SK-N-SH (cell line): ENCODE data around the gene NEK6.

Experiments used
- EP300 ChIP-seq, 2 experiments: IDR thresholded peaks; 2 replicates each; pipeline versions ENCODE4 v1.4.0 to v1.6.1; 2012; ENCODE audit warnings: borderline replicate concordance in 1 of 2, low read depth in 1 of 2, low read length in 1 of 2
- FOXJ3 ChIP-seq: sonication (generic); formaldehyde crosslinking; IDR thresholded peaks from 2 replicates; pipeline ENCODE4 v1.5.1; 2020; ENCODE audit warnings: mild to moderate bottlenecking, missing genetic modification reagents
- MXI1 ChIP-seq: IDR thresholded peaks from 2 replicates; pipeline ENCODE4 v1.6.1; 2012; ENCODE audit warnings: mild to moderate bottlenecking, low read depth, low read length, improper control_type of control experiment
- POLR2AphosphoS5 ChIP-seq: IDR thresholded peaks from 2 replicates; pipeline ENCODE4 v1.6.1; 2012; ENCODE audit warnings: low read depth, low read length
- TAF1 ChIP-seq: IDR thresholded peaks from 2 replicates; pipeline ENCODE4 v1.6.1; 2012; ENCODE audit warnings: low read depth, mild to moderate bottlenecking, low read length, moderate library complexity, borderline replicate concordance
- TF ChIP-seq, protein P1 (sequence below): fragments of 200-600 bp; sonication (generic); IDR thresholded peaks from 2 replicates; pipeline ENCODE4 v1.6.1; 2017; ENCODE audit warnings: antibody characterized with exemption, mild to moderate bottlenecking, moderate library complexity
- TF ChIP-seq, protein P2 (sequence below): IDR thresholded peaks from 2 replicates; pipeline ENCODE4 v1.4.0; 2012; ENCODE audit warnings: low read depth

DNA sequence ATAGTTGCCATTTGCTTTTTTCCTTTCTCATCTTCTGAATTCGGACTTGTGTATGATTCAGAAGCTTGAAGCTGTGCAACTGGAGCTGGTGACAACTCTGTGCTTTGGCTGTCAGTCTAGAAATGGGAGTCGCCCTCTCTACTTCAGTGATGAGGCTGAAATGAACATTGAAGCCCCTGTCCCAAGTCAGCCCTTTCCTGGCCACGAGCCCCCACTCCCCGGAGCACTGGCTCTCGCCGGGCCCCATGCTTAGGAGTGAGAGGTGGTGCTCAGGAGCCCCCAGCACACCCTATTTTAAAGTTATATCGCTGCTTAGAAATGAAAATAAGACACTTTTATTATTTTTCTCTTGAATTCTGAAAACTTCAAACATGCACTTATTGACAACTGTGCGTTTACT is 91.5 kb downstream of the NEK6 start:
- TF ChIP-seq POLR2AphosphoS5, result no peak
- TF ChIP-seq, protein P1, sequence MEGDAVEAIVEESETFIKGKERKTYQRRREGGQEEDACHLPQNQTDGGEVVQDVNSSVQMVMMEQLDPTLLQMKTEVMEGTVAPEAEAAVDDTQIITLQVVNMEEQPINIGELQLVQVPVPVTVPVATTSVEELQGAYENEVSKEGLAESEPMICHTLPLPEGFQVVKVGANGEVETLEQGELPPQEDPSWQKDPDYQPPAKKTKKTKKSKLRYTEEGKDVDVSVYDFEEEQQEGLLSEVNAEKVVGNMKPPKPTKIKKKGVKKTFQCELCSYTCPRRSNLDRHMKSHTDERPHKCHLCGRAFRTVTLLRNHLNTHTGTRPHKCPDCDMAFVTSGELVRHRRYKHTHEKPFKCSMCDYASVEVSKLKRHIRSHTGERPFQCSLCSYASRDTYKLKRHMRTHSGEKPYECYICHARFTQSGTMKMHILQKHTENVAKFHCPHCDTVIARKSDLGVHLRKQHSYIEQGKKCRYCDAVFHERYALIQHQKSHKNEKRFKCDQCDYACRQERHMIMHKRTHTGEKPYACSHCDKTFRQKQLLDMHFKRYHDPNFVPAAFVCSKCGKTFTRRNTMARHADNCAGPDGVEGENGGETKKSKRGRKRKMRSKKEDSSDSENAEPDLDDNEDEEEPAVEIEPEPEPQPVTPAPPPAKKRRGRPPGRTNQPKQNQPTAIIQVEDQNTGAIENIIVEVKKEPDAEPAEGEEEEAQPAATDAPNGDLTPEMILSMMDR, result no peak
- no peak for TF ChIP-seq TAF1
- no peak for TF ChIP-seq FOXJ3 (CRISPR knock-in tag)
- no peak for TF ChIP-seq EP300 (IDR thresholded peaks at IDR 0.05; ENCODE audit: borderline replicate concordance in 1 of 2, low read depth in 1 of 2, low read length in 1 of 2)
- TF ChIP-seq, protein P2, sequence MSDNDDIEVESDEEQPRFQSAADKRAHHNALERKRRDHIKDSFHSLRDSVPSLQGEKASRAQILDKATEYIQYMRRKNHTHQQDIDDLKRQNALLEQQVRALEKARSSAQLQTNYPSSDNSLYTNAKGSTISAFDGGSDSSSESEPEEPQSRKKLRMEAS, result no peak
- TF ChIP-seq MXI1, result no peak
